Measurements from ENCODE around the gene NTSR2. TPM values are rescaled to one million over a fixed set of nuclear protein-coding genes. Genes with fewer than 3 reads are reported as not detected.

NTSR2 gene
- total and polyA plus RNA-seq, 2 donors (not counting 3 experiments of a cell fraction or from before 2014, with no cell fraction given) = not detected

DNA sequence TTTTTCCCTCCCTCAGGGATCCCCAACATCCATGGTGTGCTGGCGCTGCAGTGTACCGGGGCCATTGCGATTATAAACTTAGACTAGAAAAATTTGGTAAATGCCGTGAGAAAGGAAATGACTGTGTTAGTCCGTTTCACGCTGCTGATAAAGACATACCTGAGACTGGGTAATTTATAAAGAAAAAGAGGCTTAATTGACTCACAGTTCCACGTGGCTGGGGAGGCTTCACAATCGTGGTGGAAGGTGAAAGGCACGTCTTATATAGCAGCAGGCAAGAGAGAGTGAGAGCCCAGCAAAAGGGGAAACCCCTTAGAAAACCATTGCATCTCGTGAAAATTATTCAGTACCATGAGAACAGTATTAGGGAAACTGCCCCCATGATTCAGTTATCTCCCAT, 44.3 kb downstream of the NTSR2 start:
- BruUV-seq (replicated peaks) = no TSS peak
- dilution Hi-C loops (cut with MboI; ENCODE audit: extremely low pct_ligation_motif_present, low sequenced_read_pairs) (no loop called here), intact Hi-C loops (cut with micrococcal nuclease) (no loop called here)
- Histone ChIP-seq H3K4me1 (ENCODE audit: control insufficient read depth, extremely low read depth, insufficient read depth, low read length) (no peaks in the 10 kb centered on the region), H4K20me1 (replicated peaks; ENCODE audit: control insufficient read depth, extremely low read depth, insufficient read depth, low read length) (no peaks in the 10 kb centered on the region), H3K4me3 (replicated peaks in 1 of 3; ENCODE audit: insufficient read depth in 1 of 3, low read depth in 1 of 3, low read length in 3 of 3) (no peak overlapping the region), H3K4me2 (ENCODE audit: insufficient read depth, low read length) (no peak overlapping the region), H2AFZ (ENCODE audit: low read depth, low read length) (no peak overlapping the region), H3K9me3 (replicated peaks; ENCODE audit: control insufficient read depth, insufficient read depth, low read length) (no peaks in the 10 kb centered on the region), H3K27me3 (ENCODE audit: control insufficient read depth in 2 of 2, insufficient read depth in 2 of 2, low read length in 2 of 2) (no peaks in the 10 kb centered on the region), H3K79me2 (ENCODE audit: control insufficient read depth, insufficient read depth, low read length) (no peaks in the 10 kb centered on the region), H3K9me1 (replicated peaks; ENCODE audit: control insufficient read depth, extremely low read depth, insufficient read depth, low read length) (no peaks in the 10 kb centered on the region), H3K27ac (ENCODE audit: insufficient read depth, low read depth, low read length) (no peak overlapping the region), H3K36me3 (ENCODE audit: control insufficient read depth in 2 of 2, extremely low read depth in 1 of 2, insufficient read depth in 2 of 2, low read length in 2 of 2) (no peaks in the 10 kb centered on the region), H3K9ac (replicated peaks; ENCODE audit: extremely low read depth, insufficient read depth, low read length) (no peak overlapping the region)
- TF ChIP-seq POLR2A (IDR thresholded peaks at IDR 0.05; ENCODE audit: low read depth, low read length) = no peak
- POLR2A ChIA-PET = no interaction called here
- DNase-seq (ENCODE audit: low read depth, low spot score) (no peak), FAIRE-seq (no peak)
- CTCF ChIA-PET = no interaction called here

DNA sequence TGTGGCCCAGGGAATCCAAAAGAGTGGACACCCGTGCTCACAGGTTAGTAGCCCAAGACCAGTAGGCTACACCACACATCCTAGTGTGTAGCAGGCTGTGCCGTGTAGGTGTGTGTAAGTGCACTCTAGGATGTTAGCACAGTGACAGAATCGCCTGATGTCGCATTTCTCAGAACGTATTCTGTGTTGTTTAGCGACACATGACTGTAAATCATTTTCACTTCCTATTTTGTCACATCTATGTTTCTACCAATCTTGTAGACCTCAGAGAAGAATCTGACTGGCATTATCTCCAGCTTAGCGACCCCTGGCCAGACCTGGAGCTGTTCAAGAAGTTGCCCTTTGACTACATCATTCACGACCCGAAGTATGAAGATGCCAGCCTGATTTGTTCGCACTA, 45.1 kb downstream of the NTSR2 start:
- Histone ChIP-seq H3K27ac (ENCODE audit: insufficient read depth, low read depth, low read length) (no peak overlapping the region), H3K27me3 (ENCODE audit: control insufficient read depth in 2 of 2, insufficient read depth in 2 of 2, low read length in 2 of 2) (no peaks in the 10 kb centered on the region), H3K4me3 (replicated peaks in 1 of 3; ENCODE audit: insufficient read depth in 1 of 3, low read depth in 1 of 3, low read length in 3 of 3) (no peak overlapping the region), H4K20me1 (replicated peaks; ENCODE audit: control insufficient read depth, extremely low read depth, insufficient read depth, low read length) (no peaks in the 10 kb centered on the region), H3K4me1 (ENCODE audit: control insufficient read depth, extremely low read depth, insufficient read depth, low read length) (no peaks in the 10 kb centered on the region), H3K9me1 (replicated peaks; ENCODE audit: control insufficient read depth, extremely low read depth, insufficient read depth, low read length) (no peaks in the 10 kb centered on the region), H3K9ac (replicated peaks; ENCODE audit: extremely low read depth, insufficient read depth, low read length) (no peak overlapping the region), H3K9me3 (replicated peaks; ENCODE audit: control insufficient read depth, insufficient read depth, low read length) (no peaks in the 10 kb centered on the region), H3K79me2 (ENCODE audit: control insufficient read depth, insufficient read depth, low read length) (no peaks in the 10 kb centered on the region), H3K4me2 (ENCODE audit: insufficient read depth, low read length) (no peak overlapping the region), H2AFZ (ENCODE audit: low read depth, low read length) (no peak overlapping the region), H3K36me3 (ENCODE audit: control insufficient read depth in 2 of 2, extremely low read depth in 1 of 2, insufficient read depth in 2 of 2, low read length in 2 of 2) (no peaks in the 10 kb centered on the region)
- DNase-seq (ENCODE audit: low read depth, low spot score) (no peak), FAIRE-seq (no peak)
- intact Hi-C loops (cut with micrococcal nuclease) (no loop called here), dilution Hi-C loops (cut with MboI; ENCODE audit: extremely low pct_ligation_motif_present, low sequenced_read_pairs) (no loop called here)
- POLR2A ChIA-PET = no interaction called here
- TF ChIP-seq EZH2 (IDR thresholded peaks at IDR 0.05; ENCODE audit: borderline replicate concordance, low read depth, low read length, severe bottlenecking) (no peak), POLR2AphosphoS5 (IDR thresholded peaks at IDR 0.05; ENCODE audit: insufficient read depth, low read depth, low read length) (no peak), GATA2 (IDR thresholded peaks at IDR 0.05; ENCODE audit: insufficient read depth, insufficient read length, low read depth, low read length) (no peak), MYC (IDR thresholded peaks at IDR 0.05; ENCODE audit: low read depth, low read length) (no peak), JUN (IDR thresholded peaks at IDR 0.05; ENCODE audit: borderline replicate concordance, insufficient read depth, insufficient read length, low read depth) (no peak), FOS (IDR thresholded peaks at IDR 0.05; ENCODE audit: borderline replicate concordance, insufficient read depth, low read length) (no peak), POLR2A (IDR thresholded peaks at IDR 0.05; ENCODE audit: low read depth, low read length) (no peak)
- TF ChIP-seq, protein P1, sequence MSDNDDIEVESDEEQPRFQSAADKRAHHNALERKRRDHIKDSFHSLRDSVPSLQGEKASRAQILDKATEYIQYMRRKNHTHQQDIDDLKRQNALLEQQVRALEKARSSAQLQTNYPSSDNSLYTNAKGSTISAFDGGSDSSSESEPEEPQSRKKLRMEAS (IDR thresholded peaks at IDR 0.05; ENCODE audit: insufficient read depth, insufficient read length) = no peak
- TF ChIP-seq, protein P2, sequence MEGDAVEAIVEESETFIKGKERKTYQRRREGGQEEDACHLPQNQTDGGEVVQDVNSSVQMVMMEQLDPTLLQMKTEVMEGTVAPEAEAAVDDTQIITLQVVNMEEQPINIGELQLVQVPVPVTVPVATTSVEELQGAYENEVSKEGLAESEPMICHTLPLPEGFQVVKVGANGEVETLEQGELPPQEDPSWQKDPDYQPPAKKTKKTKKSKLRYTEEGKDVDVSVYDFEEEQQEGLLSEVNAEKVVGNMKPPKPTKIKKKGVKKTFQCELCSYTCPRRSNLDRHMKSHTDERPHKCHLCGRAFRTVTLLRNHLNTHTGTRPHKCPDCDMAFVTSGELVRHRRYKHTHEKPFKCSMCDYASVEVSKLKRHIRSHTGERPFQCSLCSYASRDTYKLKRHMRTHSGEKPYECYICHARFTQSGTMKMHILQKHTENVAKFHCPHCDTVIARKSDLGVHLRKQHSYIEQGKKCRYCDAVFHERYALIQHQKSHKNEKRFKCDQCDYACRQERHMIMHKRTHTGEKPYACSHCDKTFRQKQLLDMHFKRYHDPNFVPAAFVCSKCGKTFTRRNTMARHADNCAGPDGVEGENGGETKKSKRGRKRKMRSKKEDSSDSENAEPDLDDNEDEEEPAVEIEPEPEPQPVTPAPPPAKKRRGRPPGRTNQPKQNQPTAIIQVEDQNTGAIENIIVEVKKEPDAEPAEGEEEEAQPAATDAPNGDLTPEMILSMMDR (IDR thresholded peaks at IDR 0.05; ENCODE audit: extremely low read depth in 1 of 2, insufficient read depth in 1 of 2, low read depth in 1 of 2, low read length in 2 of 2) = no peak
- BruUV-seq (replicated peaks) = no TSS peak
- CTCF ChIA-PET = no interaction called here
